Transverse colon (tissue), 4 donors: ENCODE results near the gene GSTT2.

ENCODE experiments used
- POLR2AphosphoS5 ChIP-seq, 3 donors: sonication (generic); formaldehyde crosslinking; IDR thresholded peaks; one replicate each; pipeline ENCODE4 v1.6.1; 2016; ENCODE audit warnings: antibody characterized with exemption in 3 of 3
- TF ChIP-seq, protein P1 (sequence below), 5 experiments: fragments of 200-600 bp in 3 of 5; fragments of 450-650 bp in 2 of 5; sonication (generic) in 3 of 5; IDR thresholded peaks; 1 replicate in 2 of 5; 2 replicates in 3 of 5; pipeline ENCODE4 v1.5.1; 2016 to 2017; ENCODE audit warnings: antibody characterized with exemption in 5 of 5, inconsistent platforms in 3 of 5, mild to moderate bottlenecking in 2 of 5, moderate library complexity in 1 of 5

DNA sequence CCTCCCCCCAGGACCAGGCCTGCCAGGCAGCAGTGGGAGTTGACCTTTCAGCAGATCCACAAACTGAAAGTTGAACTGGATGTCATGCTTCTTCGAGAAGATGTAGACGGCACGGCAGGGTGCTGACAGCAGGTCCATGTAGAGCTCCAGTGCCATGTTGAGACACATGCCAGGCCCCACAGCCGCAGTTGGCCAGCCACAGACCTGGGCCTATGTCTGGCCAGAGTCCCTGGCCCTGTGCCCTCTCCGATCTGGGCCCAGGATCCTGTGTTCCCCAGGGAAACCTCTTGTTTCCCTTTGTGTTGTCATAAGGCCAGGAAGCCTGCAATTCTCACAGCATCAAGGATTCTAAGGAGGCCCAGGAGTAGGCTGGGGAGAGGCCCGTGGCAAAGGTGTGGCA lies 25.3 kb downstream of the GSTT2 start, which contains the start of gene GSTT4:
- no peak for TF ChIP-seq POLR2AphosphoS5 (IDR thresholded peaks at IDR 0.05)
- TF ChIP-seq, protein P1, sequence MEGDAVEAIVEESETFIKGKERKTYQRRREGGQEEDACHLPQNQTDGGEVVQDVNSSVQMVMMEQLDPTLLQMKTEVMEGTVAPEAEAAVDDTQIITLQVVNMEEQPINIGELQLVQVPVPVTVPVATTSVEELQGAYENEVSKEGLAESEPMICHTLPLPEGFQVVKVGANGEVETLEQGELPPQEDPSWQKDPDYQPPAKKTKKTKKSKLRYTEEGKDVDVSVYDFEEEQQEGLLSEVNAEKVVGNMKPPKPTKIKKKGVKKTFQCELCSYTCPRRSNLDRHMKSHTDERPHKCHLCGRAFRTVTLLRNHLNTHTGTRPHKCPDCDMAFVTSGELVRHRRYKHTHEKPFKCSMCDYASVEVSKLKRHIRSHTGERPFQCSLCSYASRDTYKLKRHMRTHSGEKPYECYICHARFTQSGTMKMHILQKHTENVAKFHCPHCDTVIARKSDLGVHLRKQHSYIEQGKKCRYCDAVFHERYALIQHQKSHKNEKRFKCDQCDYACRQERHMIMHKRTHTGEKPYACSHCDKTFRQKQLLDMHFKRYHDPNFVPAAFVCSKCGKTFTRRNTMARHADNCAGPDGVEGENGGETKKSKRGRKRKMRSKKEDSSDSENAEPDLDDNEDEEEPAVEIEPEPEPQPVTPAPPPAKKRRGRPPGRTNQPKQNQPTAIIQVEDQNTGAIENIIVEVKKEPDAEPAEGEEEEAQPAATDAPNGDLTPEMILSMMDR (IDR thresholded peaks at IDR 0.05) = no peak
